NCI-H146 (cell line): Measurements from ENCODE around the gene AK4.
A peak's percentile ranks its signal among the peaks of the same experiment; 100 is the strongest.
"Not testable (repeated sequence)": the region's sequence is repeated elsewhere in the genome, so short reads cannot be mapped to it uniquely, and the experiment has no call there.

ENCODE experiments used
- DNase-seq: peaks from one replicate; lab custom pipeline; 2025; lab: John Stamatoyannopoulos, UW

Gene AK4

GRCh38 chr1:65148178-65148547 is at the start of gene AK4:
TSS of gene AK4 (plus strand) at chr1:65148203. CDS start at chr1:65148408, 205 bp downstream.
- DNase-seq, result not testable (repeated sequence)

GRCh38 chr1:65103807-65104206 is 44.2 kb upstream of the AK4 start:
- no peak for DNase-seq

- no peak for DNase-seq
These were observed 43.0 kb upstream of the AK4 start for GRCh38 chr1:65104854-65105534.

- no peak for DNase-seq
These were observed 42.4 kb upstream of the AK4 start for GRCh38 chr1:65105596-65105995.

- peak; percentile 85 for DNase-seq
These were observed 39.9 kb upstream of the AK4 start for GRCh38 chr1:65108025-65108642.

- DNase-seq, result no peak
These were observed 38.5 kb upstream of the AK4 start for GRCh38 chr1:65109487-65109886.

- no peak for DNase-seq
These were observed 35.2 kb upstream of the AK4 start for GRCh38 chr1:65112811-65113210.

- DNase-seq, result no peak
These were observed 34.7 kb upstream of the AK4 start for GRCh38 chr1:65113298-65113697.

GRCh38 chr1:65114322-65114721 is 33.7 kb upstream of the AK4 start:
- DNase-seq, result peak; percentile 21

- DNase-seq, result no peak
These were observed 28.1 kb upstream of the AK4 start for GRCh38 chr1:65119951-65120350.

GRCh38 chr1:65129104-65129503 is 18.9 kb upstream of the AK4 start:
- not testable (repeated sequence) for DNase-seq

- DNase-seq, result no peak
These were observed 9.5 kb upstream of the AK4 start for GRCh38 chr1:65138524-65138923.

GRCh38 chr1:65139793-65140192 is 8.2 kb upstream of the AK4 start:
- DNase-seq, result not testable (repeated sequence)

- no peak for DNase-seq
These were observed 6.6 kb upstream of the AK4 start for GRCh38 chr1:65141394-65141793.

GRCh38 chr1:65141918-65142317 is 6.1 kb upstream of the AK4 start:
- no peak for DNase-seq

GRCh38 chr1:65143112-65143658 is 4.8 kb upstream of the AK4 start:
- not testable (repeated sequence) for DNase-seq

GRCh38 chr1:65146908-65147423 is 1.0 kb upstream of the AK4 start:
- no peak for DNase-seq

GRCh38 chr1:65147424-65148177 is 402 bp upstream of the AK4 start:
- DNase-seq, result peak; percentile 69

- DNase-seq, result peak; percentile 74
These were observed 746 bp downstream of the AK4 start for GRCh38 chr1:65148548-65149350.

GRCh38 chr1:65149351-65150107 is 1.5 kb downstream of the AK4 start:
- DNase-seq, result peak; percentile 22

GRCh38 chr1:65150108-65150463 is 2.1 kb downstream of the AK4 start:
- DNase-seq, result no peak
